GM19324 (cell line): ENCODE measurements around the gene SZT2.
"Not testable (repeated sequence)": the region's sequence is repeated elsewhere in the genome, so short reads cannot be mapped to it uniquely, and the experiment has no call there.

Experiments
- ATAC-seq: cut with Tn5 transposase; IDR thresholded peaks from one replicate; pipeline ENCODE4 v1.9.1; 2021; ENCODE audit warnings: mild to moderate bottlenecking, moderate library complexity; ENCODE audit not compliant: unreplicated experiment, low FRiP score

SZT2 gene

DNA sequence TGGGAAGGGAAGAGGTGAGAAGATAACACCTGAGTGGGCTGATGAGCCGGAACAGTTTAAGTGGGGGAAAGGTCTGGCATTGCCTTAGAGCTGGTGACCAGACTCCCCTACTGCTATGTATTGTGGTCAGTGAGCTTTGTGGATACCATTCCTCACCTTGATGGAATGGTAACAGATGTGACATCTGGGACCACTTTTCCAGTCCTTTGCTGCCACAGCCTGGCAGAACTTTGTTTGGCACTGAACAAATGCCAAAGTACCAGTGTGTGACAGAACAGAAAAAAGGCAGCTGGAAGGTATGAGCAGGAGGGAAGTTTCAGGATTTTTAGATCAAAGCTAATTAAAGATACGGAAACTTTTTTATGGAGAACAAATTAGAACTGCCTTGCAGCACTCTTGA is 6.2 kb upstream of the SZT2 start:
- ATAC-seq = no peak

- ATAC-seq = no peak
Observed at GRCh38 chr1:43386676-43387075, 3.0 kb upstream of the SZT2 start.

DNA sequence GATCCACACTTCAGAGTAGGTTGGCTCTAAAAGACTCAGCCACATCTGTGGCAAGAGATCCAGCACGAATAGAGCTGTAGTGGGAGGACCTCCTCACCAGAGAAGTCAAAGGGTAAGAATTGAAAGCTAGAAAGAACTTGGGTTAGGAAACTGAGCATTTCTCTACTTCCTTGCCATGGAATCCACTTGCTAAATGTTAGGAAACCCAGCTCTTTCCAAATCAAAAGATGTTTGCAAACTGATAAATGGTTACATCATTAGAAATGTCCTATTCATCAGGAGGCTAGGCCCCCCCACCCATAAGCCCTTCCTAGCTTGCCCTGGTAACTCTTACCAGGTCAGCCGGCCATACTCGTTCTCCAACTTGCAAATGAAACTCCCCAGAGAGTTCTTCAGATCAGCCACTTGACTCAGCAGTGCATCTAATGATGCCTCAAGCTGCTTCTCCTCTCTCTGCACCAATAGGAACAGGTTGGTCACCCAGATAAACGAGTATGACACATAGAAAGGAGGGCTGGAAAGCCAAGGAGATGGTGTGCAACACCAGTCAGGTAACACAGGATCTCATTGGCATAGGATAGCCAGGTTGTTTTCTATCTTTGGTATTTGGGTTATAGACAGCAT is 1.6 kb upstream of the SZT2 start:
- ATAC-seq = no peak

DNA sequence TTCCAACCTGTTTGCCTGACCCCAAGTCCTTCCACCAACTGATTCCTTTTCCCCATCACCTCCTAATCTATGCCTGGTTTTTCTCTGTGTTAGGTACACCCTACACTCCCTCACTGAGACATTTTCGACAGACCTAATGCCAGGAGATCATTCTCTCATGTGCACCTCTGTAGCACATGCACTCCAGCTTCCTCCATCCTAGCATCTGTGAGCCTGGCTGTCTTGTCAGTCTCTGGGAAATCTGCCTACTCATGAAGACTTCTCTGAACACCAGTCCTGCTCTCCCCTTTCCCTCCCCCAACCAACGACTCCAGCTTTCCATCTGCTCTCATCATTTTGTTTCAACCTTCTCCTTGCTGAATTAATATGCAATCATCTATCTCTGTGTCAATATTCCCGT is 1.1 kb upstream of the SZT2 start:
- ATAC-seq = no peak

DNA sequence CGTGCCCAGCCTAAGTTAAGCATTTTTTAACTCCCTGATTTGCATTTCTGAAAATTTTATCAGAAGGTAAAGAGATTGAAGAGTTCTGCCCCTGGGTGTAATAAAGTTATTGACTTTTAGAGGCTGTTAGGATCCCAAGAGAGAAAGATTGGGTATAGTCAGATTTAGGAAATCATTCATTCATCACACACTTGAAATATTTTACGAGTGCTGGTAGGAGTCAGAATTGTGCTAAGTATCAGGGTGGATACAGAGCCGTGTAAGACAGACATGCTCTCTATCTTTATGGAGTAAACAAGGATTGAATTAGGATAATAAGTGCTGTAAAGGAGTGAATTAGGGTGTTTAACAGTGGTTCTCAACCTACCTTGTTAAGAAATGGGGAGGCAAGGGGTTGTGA is 3.0 kb downstream of the SZT2 start:
- no peak for ATAC-seq

GRCh38 chr1:43395523-43395922 is 5.8 kb downstream of the SZT2 start:
- ATAC-seq = no peak

DNA sequence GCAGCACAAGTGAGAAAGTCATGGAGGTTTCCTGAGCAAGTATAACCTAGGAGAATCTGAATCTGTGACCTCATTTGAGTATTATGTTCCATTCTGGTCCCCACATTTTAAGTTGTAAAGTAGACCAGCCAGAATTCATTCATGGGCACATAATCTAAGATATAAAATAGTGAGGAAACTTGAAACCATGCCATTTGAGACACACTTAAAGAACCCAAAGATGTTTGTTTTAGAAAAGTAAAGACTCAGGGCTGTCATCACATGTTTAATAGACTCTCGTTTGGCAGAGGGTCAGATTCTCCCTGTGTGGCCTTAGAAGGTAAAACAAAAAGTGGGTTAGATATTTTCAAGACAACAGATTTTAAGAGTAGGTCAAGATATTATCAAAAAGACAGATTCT is 6.4 kb downstream of the SZT2 start:
- ATAC-seq = no peak

DNA sequence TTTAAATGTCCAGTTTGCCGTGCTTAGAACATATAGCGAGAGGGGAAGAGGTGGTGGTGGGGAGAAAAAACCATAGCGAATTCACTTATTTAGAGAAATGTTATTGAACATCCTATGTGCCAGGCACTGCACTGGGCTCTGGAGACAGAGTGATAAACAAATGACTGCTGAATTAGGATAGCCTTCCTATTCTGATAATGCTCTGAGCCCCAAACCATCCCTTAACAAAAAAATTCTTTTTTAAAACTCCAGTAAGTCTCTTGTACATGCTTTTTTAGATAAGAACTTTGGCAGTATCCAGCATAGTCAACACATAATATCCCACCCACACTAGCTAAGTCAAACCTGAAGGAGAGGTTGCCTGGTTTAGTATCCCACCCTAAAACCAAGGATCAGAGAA is 8.5 kb downstream of the SZT2 start:
- no peak for ATAC-seq

- not testable (repeated sequence) for ATAC-seq
Observed at GRCh38 chr1:43400441-43400840, 10.7 kb downstream of the SZT2 start.

GRCh38 chr1:43402089-43402865 is 12.6 kb downstream of the SZT2 start:
- ATAC-seq = no peak

GRCh38 chr1:43404353-43404752 is 14.7 kb downstream of the SZT2 start:
- ATAC-seq = no peak

DNA sequence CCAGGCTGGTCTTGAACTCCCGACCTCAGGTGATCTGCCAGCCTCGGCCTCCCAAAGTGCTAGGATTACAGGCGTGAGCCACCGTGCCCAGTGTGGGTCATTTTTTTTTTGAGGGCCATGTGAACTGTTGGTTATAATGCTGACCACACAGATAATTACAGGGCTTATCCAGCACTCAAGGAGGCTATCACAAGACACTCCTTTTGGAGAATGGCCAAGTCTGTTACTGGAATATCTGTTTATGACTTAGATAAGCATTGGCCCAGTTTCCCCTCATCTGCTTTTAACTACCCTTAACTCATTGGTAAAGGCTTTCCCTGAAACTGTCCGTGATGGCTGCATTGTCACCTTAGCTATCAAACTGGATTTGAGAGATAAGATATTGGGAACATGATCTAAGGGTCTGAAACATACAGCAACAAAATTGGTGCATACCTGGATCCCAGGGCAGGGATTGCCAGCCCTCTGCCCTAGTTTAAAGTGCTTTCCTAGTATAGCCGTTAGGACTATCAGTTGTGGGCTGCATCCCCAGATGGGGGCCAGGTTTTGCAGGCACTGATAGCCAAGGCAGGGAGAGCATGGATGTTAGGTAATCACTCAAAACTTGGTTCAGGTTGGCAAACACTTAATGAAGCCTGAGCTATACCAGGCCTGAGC is 15.6 kb downstream of the SZT2 start:
- ATAC-seq = no peak

- no peak for ATAC-seq
Observed at GRCh38 chr1:43405876-43406234, 16.2 kb downstream of the SZT2 start.

GRCh38 chr1:43410571-43410970 is 20.9 kb downstream of the SZT2 start:
- ATAC-seq = no peak

- ATAC-seq = not testable (repeated sequence)
Observed at GRCh38 chr1:43413426-43413825, 23.7 kb downstream of the SZT2 start.

DNA sequence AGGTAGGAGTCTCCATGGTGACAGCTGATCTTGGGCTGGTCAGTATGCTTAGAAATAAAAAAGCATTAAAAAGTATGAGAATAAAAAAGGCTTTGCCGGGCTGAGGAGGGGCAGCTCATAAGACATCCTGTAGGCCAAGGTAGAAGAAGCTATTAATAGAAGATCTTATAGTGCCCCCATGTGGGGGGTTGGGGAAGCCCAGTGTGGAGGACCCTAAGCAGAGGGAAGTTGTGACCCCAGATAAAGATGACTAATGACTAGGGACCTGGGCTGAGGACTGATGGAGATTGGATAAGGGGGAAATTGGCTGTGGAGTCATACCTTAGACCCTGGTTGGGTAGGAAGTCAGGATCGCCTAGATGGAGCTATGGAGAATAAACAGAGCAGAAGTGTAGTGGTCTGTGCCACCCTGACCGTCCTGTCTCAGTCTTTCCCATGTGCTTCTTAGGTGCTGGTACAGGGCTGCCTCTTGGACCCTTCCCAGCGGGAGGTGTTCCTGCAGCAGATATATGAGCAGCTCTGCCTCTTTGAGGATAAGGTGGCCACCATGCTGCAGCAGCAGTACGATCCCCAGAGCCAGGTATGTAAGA is 25.0 kb downstream of the SZT2 start:
- no peak for ATAC-seq

GRCh38 chr1:43415901-43416300 is 26.2 kb downstream of the SZT2 start:
- ATAC-seq = no peak

GRCh38 chr1:43418858-43419257 is 29.2 kb downstream of the SZT2 start:
- ATAC-seq = no peak

GRCh38 chr1:43419627-43420425 is 30.1 kb downstream of the SZT2 start:
- no peak for ATAC-seq

GRCh38 chr1:43420874-43421273 is 31.2 kb downstream of the SZT2 start:
- no peak for ATAC-seq

DNA sequence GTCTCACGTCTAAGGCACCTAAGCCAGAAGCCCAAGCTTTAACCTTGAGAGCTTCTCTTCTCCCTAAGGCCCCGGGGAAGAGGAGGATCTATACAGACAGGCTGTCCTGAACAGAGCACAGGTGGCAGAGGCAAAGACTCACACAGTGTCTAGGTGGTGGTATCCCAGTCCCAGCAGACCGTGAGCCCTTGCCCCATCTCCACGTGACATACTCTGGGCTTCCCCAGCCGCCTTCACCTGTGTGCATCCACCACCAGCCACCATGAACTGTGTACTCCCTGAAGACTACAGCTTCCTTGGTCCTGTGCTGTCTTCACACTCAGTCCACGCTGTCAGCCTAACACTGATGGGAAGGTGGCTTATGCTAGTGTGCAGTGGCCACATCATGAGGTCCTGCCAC is 31.7 kb downstream of the SZT2 start:
- no peak for ATAC-seq
